HCT116 (cell line): Measurements from ENCODE around the gene FHL5.

ENCODE experiments used
- CBX3 ChIP-seq: IDR thresholded peaks from 2 replicates; pipeline ENCODE4 v1.6.1; 2012; ENCODE audit warnings: low read depth
- CEBPB ChIP-seq: IDR thresholded peaks from 2 replicates; pipeline ENCODE4 v1.6.1; 2012; ENCODE audit warnings: low read depth
- CTCF ChIP-seq, 3 experiments: fragments of 200-600 bp in 1 of 3; sonication (generic) in 1 of 3; IDR thresholded peaks in 2 of 3; conservative IDR thresholded peaks in 1 of 3; 2 replicates each; pipeline ENCODE4 v1.5.1; 2012 to 2017; ENCODE audit warnings: low read depth in 2 of 3, low read length in 2 of 3, antibody characterized with exemption in 1 of 3, borderline replicate concordance in 1 of 3, control low read depth in 1 of 3, mild to moderate bottlenecking in 1 of 3, mixed read lengths in 1 of 3, mixed run types in 1 of 3, moderate library complexity in 1 of 3; ENCODE audit not compliant: insufficient read depth in 1 of 3
- EGR1 ChIP-seq: IDR thresholded peaks from 2 replicates; pipeline ENCODE4 v1.6.1; 2012; ENCODE audit warnings: low read depth
- EZH2 ChIP-seq: fragments of 200-600 bp; sonication (generic); IDR thresholded peaks from 2 replicates; pipeline ENCODE4 v1.6.1; 2017; ENCODE audit warnings: antibody characterized with exemption, mixed run types
- EZH2phosphoT487 ChIP-seq: fragments of 200-600 bp; IDR thresholded peaks from 2 replicates; pipeline ENCODE4 v1.6.1; 2018; ENCODE audit warnings: antibody characterized with exemption, borderline replicate concordance
- MAX ChIP-seq: IDR thresholded peaks from 2 replicates; pipeline ENCODE4 v1.6.1; 2012
- POLR2A ChIP-seq: IDR thresholded peaks from 2 replicates; pipeline ENCODE4 v1.7.0; 2011; ENCODE audit warnings: borderline replicate concordance; ENCODE audit not compliant: insufficient read depth, insufficient read length; ENCODE audit errors: extremely low read depth
- POLR2AphosphoS5 ChIP-seq: IDR thresholded peaks from 2 replicates; pipeline ENCODE4 v1.6.1; 2011; ENCODE audit warnings: mild to moderate bottlenecking, low read depth, low read length, moderate library complexity
- RAD21 ChIP-seq: IDR thresholded peaks from 2 replicates; pipeline ENCODE4 v1.6.1; 2012; ENCODE audit warnings: low read depth, mild to moderate bottlenecking
- REST ChIP-seq: IDR thresholded peaks from 2 replicates; pipeline ENCODE4 v1.6.1; 2012; ENCODE audit warnings: low read depth
- ZFX ChIP-seq: fragments of 450-650 bp; IDR thresholded peaks from 2 replicates; pipeline ENCODE4 v1.6.1; 2017

GRCh38 chr6:96631248-96631647, 68.3 kb downstream of the FHL5 start:
- TF ChIP-seq RAD21 (no peak), REST (no peak), POLR2A (no peak), CBX3 (no peak), CTCF (IDR thresholded peaks at IDR 0.05 in 2 of 3, conservative IDR thresholded peaks at IDR 0.05 in 1 of 3; ENCODE audit: borderline replicate concordance in 1 of 3, insufficient read depth in 1 of 3, low read depth in 2 of 3, low read length in 2 of 3) (no peak), MAX (no peak), POLR2AphosphoS5 (no peak), EZH2phosphoT487 (no peak), ZFX (no peak), EZH2 (no peak), EGR1 (peak; percentile 58; the same call in 1 of the 2 replicates), CEBPB (no peak)
